ENCODE measurements around the gene VIT.

DNA sequence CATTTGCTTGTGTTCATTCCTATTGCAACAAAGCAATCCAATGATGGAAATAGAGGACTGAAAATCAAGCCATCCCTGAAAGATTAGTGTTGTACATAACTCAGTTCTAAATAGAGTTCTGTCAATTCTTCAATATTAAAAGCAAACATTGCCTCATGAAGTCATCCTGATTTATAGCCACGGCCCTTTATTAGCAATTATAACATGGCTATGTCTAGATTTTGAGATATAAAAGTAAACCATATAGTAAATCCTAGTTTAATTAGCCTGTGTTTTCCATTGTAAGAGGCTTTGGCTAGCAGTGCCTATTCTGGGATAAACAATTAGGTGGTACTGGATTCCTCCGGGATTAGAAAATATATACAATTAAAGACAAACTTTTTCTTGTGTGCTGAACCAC, 33.2 kb upstream of the VIT start:
- TF ChIP-seq SPI1 (IDR thresholded peaks at IDR 0.05; ENCODE audit: borderline replicate concordance, low read depth), result no peak
- TF ChIP-seq, protein P1, sequence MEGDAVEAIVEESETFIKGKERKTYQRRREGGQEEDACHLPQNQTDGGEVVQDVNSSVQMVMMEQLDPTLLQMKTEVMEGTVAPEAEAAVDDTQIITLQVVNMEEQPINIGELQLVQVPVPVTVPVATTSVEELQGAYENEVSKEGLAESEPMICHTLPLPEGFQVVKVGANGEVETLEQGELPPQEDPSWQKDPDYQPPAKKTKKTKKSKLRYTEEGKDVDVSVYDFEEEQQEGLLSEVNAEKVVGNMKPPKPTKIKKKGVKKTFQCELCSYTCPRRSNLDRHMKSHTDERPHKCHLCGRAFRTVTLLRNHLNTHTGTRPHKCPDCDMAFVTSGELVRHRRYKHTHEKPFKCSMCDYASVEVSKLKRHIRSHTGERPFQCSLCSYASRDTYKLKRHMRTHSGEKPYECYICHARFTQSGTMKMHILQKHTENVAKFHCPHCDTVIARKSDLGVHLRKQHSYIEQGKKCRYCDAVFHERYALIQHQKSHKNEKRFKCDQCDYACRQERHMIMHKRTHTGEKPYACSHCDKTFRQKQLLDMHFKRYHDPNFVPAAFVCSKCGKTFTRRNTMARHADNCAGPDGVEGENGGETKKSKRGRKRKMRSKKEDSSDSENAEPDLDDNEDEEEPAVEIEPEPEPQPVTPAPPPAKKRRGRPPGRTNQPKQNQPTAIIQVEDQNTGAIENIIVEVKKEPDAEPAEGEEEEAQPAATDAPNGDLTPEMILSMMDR (IDR thresholded peaks at IDR 0.05; ENCODE audit: insufficient read depth, low read length), result no peak

All from HL-60 (cell line).